RWPE2 (cell line): ENCODE results near the gene ALS2CL.

Source experiments
- ATAC-seq: fragments of 200-7000 bp; cut with Tn5 transposase; 3 replicates; pipeline ENCODE4 v1.9.1; 2021; ENCODE audit warnings: low read depth
- DNase-seq: peaks from one replicate; pipeline ENCODE4 v3.0.0-alpha.2; 2020; ENCODE audit warnings: low spot score
- H3K27ac ChIP-seq: fragments of 450-650 bp; 2 replicates; pipeline ENCODE4 v1.5.1; 2017; ENCODE audit warnings: mild to moderate bottlenecking; ENCODE audit not compliant: poor library complexity, severe bottlenecking
- H3K27me3 ChIP-seq: fragments of 250-450 bp; sonication (Bioruptor Pico); 2 replicates; pipeline ENCODE4 v1.5.1; 2021; ENCODE audit warnings: mild to moderate bottlenecking, moderate library complexity; ENCODE audit not compliant: insufficient read depth, poor library complexity, severe bottlenecking
- H3K36me3 ChIP-seq: fragments of 250-450 bp; sonication (Bioruptor Pico); 2 replicates; pipeline ENCODE4 v1.5.1; 2020; ENCODE audit warnings: low read depth, mild to moderate bottlenecking, moderate library complexity
- H3K4me1 ChIP-seq: fragments of 250-450 bp; sonication (Bioruptor Pico); 2 replicates; pipeline ENCODE4 v1.5.1; 2021; ENCODE audit warnings: mild to moderate bottlenecking, moderate library complexity; ENCODE audit not compliant: insufficient read depth, poor library complexity, severe bottlenecking
- H3K4me3 ChIP-seq: fragments of 250-450 bp; sonication (Bioruptor Pico); 2 replicates; pipeline ENCODE4 v1.5.1; 2021; ENCODE audit warnings: mild to moderate bottlenecking, moderate library complexity; ENCODE audit not compliant: severe bottlenecking
- H3K9me3 ChIP-seq: fragments of 250-450 bp; sonication (Bioruptor Pico); 2 replicates; pipeline ENCODE4 v1.5.1; 2021; ENCODE audit warnings: mild to moderate bottlenecking, moderate library complexity; ENCODE audit not compliant: severe bottlenecking
- CTCF ChIP-seq: fragments of 450-650 bp; IDR thresholded peaks from one replicate; pipeline ENCODE4 v1.5.1; 2017; ENCODE audit warnings: mild to moderate bottlenecking, moderate library complexity; ENCODE audit not compliant: poor library complexity, severe bottlenecking

The ALS2CL gene

GRCh38 chr3:46663591-46664135 is 29.8 kb downstream of the ALS2CL start:
- Histone ChIP-seq H3K4me3 (no peak overlapping the region), H3K9me3 (no peaks in the 10 kb centered on the region), H3K27me3 (no peaks in the 10 kb centered on the region), H3K36me3 (no peaks in the 10 kb centered on the region), H3K27ac (no peak overlapping the region), H3K4me1 (peaks cover 16% of the 10 kb centered on the region)
- DNase-seq (no peak), ATAC-seq (no peak)
- peak; percentile 37 for TF ChIP-seq CTCF

DNA sequence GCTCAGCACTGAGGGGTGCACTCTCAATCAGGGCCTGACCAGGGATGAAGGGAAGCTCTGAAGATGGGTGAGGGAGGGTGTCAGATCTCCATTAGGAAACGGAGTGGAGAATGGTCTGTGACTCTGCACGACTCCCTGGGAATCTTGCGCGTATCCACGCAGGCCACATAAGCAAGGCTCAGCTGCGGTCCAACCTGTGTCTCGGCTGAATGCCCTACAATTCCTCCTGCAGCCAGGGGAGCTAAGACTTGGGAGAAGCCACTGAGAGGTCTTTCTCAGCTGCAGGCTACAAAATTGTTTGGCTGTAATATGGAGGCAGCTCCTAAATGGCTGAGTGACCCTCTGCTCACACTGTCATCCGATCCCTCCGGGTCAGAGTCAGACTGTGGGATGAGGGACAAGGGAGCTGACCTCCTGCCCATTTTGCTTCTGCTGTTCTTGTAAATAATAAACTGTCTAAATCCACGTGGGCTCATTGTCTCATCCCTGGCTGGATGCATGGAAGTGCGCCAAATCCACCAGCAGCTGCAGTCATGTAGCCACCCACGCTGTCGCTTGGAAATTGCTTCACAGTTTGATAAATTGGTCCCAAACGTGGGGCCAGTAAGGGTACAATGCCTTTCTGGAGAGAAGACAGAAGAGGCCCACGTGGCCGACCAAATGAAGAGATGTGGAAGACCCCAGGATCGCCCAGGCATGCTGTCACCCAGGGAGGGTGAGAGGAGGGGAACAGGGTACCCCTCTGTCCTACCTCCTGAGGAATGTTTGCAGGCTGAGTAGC is 30.5 kb downstream of the ALS2CL start:
- H3K27ac ChIP-seq: no peak overlapping the region
- no peaks in the 10 kb centered on the region for H3K9me3 ChIP-seq
- DNase-seq (no peak), ATAC-seq (no peak)
- no peak overlapping the region for H3K4me3 ChIP-seq
- H3K27me3 ChIP-seq: no peaks in the 10 kb centered on the region
- no peaks in the 10 kb centered on the region for H3K36me3 ChIP-seq
- no peak for TF ChIP-seq CTCF
- H3K4me1 ChIP-seq: peaks cover 16% of the 10 kb centered on the region

DNA sequence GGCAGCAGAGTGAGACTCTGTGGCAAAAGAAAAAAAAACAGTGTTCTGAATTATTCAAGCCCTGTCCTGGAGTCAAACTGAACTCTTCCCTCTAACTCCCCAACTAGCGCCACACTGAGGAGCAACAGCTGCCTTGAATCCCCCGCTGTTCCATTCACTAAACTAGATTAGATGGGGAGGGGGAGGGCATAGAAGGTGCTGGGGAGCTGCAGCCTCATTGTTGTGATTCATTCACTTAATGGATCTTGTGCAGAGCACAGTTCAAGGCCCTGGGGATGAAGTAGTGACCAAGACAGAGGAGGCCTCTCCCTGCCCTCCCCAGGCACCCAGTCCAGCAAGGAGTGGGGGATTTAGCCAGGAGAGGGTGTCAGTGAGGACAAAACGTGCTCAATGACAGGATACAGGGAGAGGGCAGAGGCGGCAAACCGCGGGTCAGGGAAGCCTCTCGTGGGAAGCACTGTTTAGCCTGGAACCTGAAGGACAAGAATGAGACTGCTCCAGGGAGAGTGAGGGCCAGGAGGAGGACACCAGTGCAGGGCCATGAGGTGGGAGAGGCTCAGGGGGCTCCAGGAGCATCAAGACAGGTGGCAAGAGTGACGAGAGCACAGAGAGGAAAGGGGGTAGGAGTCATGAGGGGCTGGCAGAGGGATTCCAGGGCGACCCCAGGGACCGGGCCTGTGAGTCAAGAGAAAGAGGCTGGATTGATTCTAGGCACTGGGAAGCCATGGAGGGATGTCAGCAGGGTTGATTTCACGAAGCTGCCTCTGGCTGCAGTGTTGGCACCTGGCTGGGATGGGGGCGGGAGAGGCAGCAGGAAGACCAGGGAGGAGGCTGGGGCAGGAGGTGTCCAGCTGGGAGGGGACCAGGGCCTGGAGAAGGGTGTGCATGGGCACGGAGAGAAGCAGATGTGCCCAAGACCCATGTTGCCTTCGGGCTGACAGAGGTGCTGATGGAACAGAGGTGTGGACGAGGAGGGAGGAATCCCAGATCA is 31.4 kb downstream of the ALS2CL start:
- no peak for ATAC-seq
- H3K4me1 ChIP-seq: peaks cover 16% of the 10 kb centered on the region
- H3K27me3 ChIP-seq: no peaks in the 10 kb centered on the region
- no peaks in the 10 kb centered on the region for H3K9me3 ChIP-seq
- H3K36me3 ChIP-seq: no peaks in the 10 kb centered on the region
- no peak for TF ChIP-seq CTCF
- DNase-seq: peak; percentile 55
- H3K27ac ChIP-seq: no peak overlapping the region
- no peak overlapping the region for H3K4me3 ChIP-seq

DNA sequence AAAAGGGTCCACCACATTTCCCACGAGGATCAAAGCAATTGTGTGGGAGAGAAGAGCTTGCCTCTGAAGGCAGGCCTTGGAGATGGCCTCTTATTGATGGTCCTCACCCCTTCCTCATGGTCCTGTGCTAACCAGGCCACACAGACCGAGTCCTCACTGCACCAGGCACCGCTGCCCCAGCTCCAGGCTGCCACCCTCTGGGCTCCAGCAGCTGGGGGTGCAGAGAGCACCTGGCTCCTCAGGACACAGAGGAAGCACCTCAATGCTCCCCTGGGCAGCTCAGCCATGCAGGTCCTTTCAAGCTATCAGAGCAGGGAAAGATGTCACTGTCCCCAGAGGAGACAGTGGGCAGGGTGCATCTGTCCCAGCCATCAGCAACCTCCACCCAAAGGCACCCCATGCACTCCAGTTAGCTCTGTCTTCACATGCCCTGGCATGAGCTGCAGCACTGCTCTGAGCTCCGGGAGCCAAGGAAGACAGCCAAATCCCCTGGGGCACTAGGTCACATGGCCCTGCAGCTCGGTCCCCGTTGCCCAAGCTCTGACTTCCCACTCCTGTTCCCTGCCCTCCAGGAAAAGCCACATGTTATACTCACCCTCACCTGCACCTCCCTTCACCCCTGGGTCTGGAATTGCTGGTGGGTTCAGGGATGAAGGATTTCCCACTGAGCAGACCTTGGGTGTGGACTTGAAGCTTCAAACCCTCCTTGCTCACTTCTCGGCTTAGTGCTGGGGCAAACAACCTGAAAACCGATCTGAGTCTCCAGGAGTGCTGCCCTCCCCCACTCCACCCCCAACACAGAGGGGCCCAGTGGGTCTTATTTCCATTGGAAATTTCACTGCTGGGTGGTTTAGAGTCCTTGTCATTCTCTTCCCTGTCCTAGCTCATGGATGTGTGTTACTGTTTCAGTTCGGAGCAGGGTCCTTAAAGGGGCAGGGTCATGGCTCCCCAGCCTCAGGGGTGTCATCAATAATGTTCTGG is 32.6 kb downstream of the ALS2CL start:
- no peaks in the 10 kb centered on the region for H3K27me3 ChIP-seq
- peaks cover 16% of the 10 kb centered on the region for H3K4me1 ChIP-seq
- no peak overlapping the region for H3K27ac ChIP-seq
- no peaks in the 10 kb centered on the region for H3K36me3 ChIP-seq
- H3K4me3 ChIP-seq: no peak overlapping the region
- peak; percentile 69 for DNase-seq
- TF ChIP-seq CTCF: no peak
- H3K9me3 ChIP-seq: no peaks in the 10 kb centered on the region
- peak; percentile 66 for ATAC-seq
